HG02571 (cell line): ENCODE measurements around the gene GDF10.

ENCODE experiments used
- ATAC-seq: cut with Tn5 transposase; IDR thresholded peaks from one replicate; pipeline ENCODE4 v1.9.1; 2021; ENCODE audit warnings: mild to moderate bottlenecking, moderate library complexity; ENCODE audit not compliant: unreplicated experiment

GDF10 gene

GRCh38 chr10:47349941-47350371 lies 50.0 kb downstream of the GDF10 start:
- ATAC-seq = no peak

- no peak for ATAC-seq
Observed at GRCh38 chr10:47350671-47351640, 51.0 kb downstream of the GDF10 start.

GRCh38 chr10:47351899-47352815 lies 52.2 kb downstream of the GDF10 start:
- no peak for ATAC-seq

- no peak for ATAC-seq
Observed at GRCh38 chr10:47353351-47353750, 53.4 kb downstream of the GDF10 start.

GRCh38 chr10:47354165-47354564 lies 54.2 kb downstream of the GDF10 start:
- no peak for ATAC-seq

- no peak for ATAC-seq
Observed at GRCh38 chr10:47354900-47355299, 54.9 kb downstream of the GDF10 start.

- ATAC-seq = no peak
Observed at GRCh38 chr10:47356708-47357107, 56.7 kb downstream of the GDF10 start.

- ATAC-seq = no peak
Observed at GRCh38 chr10:47357131-47357582, 57.2 kb downstream of the GDF10 start.

- ATAC-seq = no peak
Observed at GRCh38 chr10:47357911-47358310, 57.9 kb downstream of the GDF10 start.

- no peak for ATAC-seq
Observed at GRCh38 chr10:47358457-47358856, 58.5 kb downstream of the GDF10 start.

- ATAC-seq = no peak
Observed at GRCh38 chr10:47359101-47359500, 59.1 kb downstream of the GDF10 start.

- no peak for ATAC-seq
Observed at GRCh38 chr10:47359626-47360418, 59.8 kb downstream of the GDF10 start.

GRCh38 chr10:47360419-47361040 lies 60.5 kb downstream of the GDF10 start:
- ATAC-seq = no peak

- no peak for ATAC-seq
Observed at GRCh38 chr10:47361293-47361692, 61.3 kb downstream of the GDF10 start.

- ATAC-seq = no peak
Observed at GRCh38 chr10:47362199-47362598, 62.2 kb downstream of the GDF10 start.
